Subcutaneous abdominal adipose tissue (tissue), 5 donors: ENCODE data around the gene TULP4.

ENCODE experiments used
- H3K27ac ChIP-seq: one replicate; pipeline ENCODE4 v1.7.0; 2013; ENCODE audit warnings: low read depth, mild to moderate bottlenecking, inconsistent platforms, low read length, moderate library complexity
- H3K27me3 ChIP-seq, 5 donors: one replicate each; pipeline ENCODE4 v1.7.0; 2013; ENCODE audit warnings: low read length in 5 of 5, inconsistent platforms in 1 of 5; ENCODE audit not compliant: control insufficient read depth in 5 of 5, insufficient read depth in 4 of 5
- H3K36me3 ChIP-seq, 5 donors: one replicate each; pipeline ENCODE4 v1.7.0; 2013; ENCODE audit warnings: low read length in 5 of 5; ENCODE audit not compliant: control insufficient read depth in 5 of 5, insufficient read depth in 5 of 5
- H3K4me1 ChIP-seq, 5 donors: one replicate each; pipeline ENCODE4 v1.7.0; 2013; ENCODE audit warnings: low read length in 5 of 5, mild to moderate bottlenecking in 3 of 5, moderate library complexity in 1 of 5; ENCODE audit not compliant: control insufficient read depth in 5 of 5, insufficient read depth in 5 of 5
- H3K4me3 ChIP-seq, 5 donors: one replicate each; pipeline ENCODE4 v1.7.0; 2013; ENCODE audit warnings: low read length in 5 of 5, low read depth in 1 of 5
- H3K9ac ChIP-seq, 5 donors: one replicate each; pipeline ENCODE4 v1.7.0; 2013; ENCODE audit warnings: low read length in 5 of 5, mild to moderate bottlenecking in 4 of 5, moderate library complexity in 3 of 5
- H3K9me3 ChIP-seq, 5 donors: one replicate each; pipeline ENCODE4 v1.7.0; 2013; ENCODE audit warnings: low read length in 5 of 5; ENCODE audit not compliant: control insufficient read depth in 5 of 5
- donor health status: healthy.
- donor health status: healthy.
- donor health status: healthy.
- donor health status: healthy.
- donor health status: healthy.

TULP4 gene

GRCh38 chr6:158370805-158371204 lies 58.5 kb downstream of the TULP4 start:
- Histone ChIP-seq H3K9ac (no peak overlapping the region), H3K27ac (no peak overlapping the region), H3K9me3 (no peaks in the 10 kb centered on the region)

DNA sequence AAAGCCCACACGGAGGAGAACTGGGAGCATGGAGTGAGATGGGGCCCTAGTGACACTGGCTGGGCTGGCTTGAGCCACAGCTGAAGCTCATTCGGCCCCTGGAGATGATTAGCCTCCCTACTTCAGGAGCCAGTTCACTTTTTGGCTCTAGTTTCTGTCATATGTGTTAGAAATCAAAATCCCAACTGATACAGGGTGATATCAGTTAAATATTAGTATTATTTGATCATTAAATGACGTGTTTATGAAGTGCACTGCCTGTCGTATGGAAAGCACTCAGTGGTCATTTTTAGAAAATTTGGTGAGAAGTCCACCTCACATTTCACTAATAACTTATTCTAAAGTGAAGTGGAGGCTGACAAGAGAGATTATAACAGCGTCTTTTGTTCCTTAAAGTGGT lies 59.0 kb downstream of the TULP4 start:
- H3K27ac ChIP-seq = no peak overlapping the region
- no peaks in the 10 kb centered on the region for H3K9me3 ChIP-seq

More at GRCh38 chr6:158370805-158371204, 58.5 kb downstream of the TULP4 start:
- Histone ChIP-seq H3K4me1 (peaks cover 0 to 11% (median 4%) of the 10 kb centered on the region in 5 donors), H3K27me3 (no peaks in the 10 kb centered on the region), H3K36me3 (no peaks in the 10 kb centered on the region), H3K4me3 (no peak overlapping the region)

DNA sequence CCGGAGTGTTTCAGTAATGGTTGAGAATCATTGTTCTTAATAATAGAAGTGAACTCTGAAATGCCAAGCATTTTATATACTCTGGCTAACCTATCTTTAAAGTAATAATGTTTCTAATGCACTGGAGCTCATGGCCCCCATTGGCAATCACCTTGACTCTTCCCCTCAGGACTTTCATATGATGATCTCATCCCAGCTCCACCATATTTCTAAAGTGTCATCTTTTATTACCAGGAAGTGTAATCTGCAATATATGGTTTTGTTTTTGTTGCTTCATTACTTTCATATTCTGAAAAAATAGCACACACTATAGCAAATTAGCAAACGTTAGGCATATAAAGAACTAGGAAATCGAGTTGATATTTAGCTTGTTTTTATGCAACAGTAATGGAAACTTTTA lies 60.3 kb downstream of the TULP4 start:
- Histone ChIP-seq H3K36me3 (no peaks in the 10 kb centered on the region), H3K9ac (no peak overlapping the region), H3K27me3 (no peaks in the 10 kb centered on the region), H3K27ac (no peak overlapping the region), H3K4me3 (no peak overlapping the region), H3K9me3 (no peaks in the 10 kb centered on the region), H3K4me1 (peaks cover 0 to 11% (median 4%) of the 10 kb centered on the region in 5 donors)

More for the DNA sequence above, 59.0 kb downstream of the TULP4 start:
- H3K9ac ChIP-seq = no peak overlapping the region
- no peaks in the 10 kb centered on the region for H3K36me3 ChIP-seq
- peaks cover 0 to 11% (median 4%) of the 10 kb centered on the region in 5 donors for H3K4me1 ChIP-seq
- no peak overlapping the region for H3K4me3 ChIP-seq
- H3K27me3 ChIP-seq = no peaks in the 10 kb centered on the region

DNA sequence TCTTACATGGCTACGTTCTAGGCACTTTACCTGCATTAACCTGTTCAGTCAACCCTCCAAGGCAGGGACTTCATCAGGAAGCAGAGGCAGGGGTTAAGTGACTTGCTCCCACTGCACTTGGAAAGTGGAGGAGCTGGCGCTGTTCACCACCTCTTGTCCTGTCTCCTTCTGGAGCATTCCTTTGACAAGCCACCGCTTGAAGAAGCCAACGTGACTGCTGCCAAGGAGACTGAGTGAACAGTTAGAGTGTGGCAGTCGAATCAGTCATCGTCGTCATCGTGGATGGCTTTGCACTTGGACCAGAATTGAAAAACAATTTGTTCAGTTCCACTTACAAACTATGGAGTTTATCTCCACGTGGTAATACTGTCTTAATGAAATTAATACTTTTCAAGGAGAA lies 60.9 kb downstream of the TULP4 start:
- Histone ChIP-seq H3K4me3 (no peak overlapping the region), H3K4me1 (peaks cover 0 to 16% (median 4%) of the 10 kb centered on the region in 5 donors), H3K36me3 (no peaks in the 10 kb centered on the region), H3K9ac (no peak overlapping the region), H3K27me3 (no peaks in the 10 kb centered on the region), H3K27ac (no peak overlapping the region), H3K9me3 (no peaks in the 10 kb centered on the region)

DNA sequence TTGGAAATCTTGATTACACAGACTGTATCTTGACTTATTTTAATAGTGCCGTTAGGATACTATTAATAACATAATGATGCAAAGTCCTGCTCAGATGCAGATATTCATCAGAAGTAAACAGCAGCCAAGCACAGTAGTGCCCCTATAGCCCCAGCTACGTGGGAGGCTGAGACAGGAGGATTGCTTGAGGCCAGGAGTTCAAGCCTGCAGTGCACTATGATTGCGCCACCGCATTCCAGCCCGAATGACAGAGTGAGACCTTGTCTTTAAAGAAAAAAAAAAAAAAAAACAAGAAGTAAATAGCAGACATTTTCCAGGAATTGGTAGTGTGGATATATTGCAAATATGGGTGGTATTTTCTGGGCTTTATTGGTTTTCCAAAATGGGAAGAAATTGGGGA lies 61.8 kb downstream of the TULP4 start:
- H3K9me3 ChIP-seq = no peaks in the 10 kb centered on the region
- no peak overlapping the region for H3K9ac ChIP-seq
- no peak overlapping the region for H3K4me3 ChIP-seq
- no peaks in the 10 kb centered on the region for H3K27me3 ChIP-seq
- H3K36me3 ChIP-seq = no peaks in the 10 kb centered on the region
- H3K4me1 ChIP-seq = peaks cover 0 to 16% (median 4%) of the 10 kb centered on the region in 5 donors
- H3K27ac ChIP-seq = no peak overlapping the region

GRCh38 chr6:158376631-158377081 lies 64.4 kb downstream of the TULP4 start:
- Histone ChIP-seq H3K9ac (no peak overlapping the region), H3K27ac (no peak overlapping the region), H3K36me3 (no peaks in the 10 kb centered on the region), H3K4me3 (no peak overlapping the region), H3K4me1 (peaks cover 0 to 16% (median 0%) of the 10 kb centered on the region in 5 donors), H3K27me3 (no peaks in the 10 kb centered on the region), H3K9me3 (no peaks in the 10 kb centered on the region)

DNA sequence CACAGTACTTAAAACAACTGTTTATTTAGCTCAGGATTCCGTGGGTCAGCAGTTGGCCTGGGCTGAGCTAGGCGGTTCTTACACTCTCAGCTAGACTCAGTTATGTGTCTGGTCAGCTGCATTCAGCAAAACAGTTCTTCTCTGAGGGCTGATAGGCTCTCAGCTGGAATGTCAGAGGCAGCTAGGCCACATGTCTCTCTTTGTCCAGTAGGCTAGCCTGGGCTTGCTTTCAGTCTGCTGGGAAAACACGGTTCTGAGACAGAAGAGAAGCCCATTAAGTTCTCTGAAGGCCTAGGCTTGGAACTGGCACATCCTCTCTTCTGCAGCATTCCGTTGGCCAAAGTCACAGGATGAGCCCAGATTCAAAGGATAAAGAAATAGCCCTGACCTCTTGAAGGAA lies 65.6 kb downstream of the TULP4 start:
- Histone ChIP-seq H3K27me3 (no peaks in the 10 kb centered on the region), H3K36me3 (no peaks in the 10 kb centered on the region), H3K4me1 (peaks cover 0 to 22% (median 2%) of the 10 kb centered on the region in 5 donors), H3K4me3 (no peak overlapping the region), H3K9me3 (no peaks in the 10 kb centered on the region), H3K27ac (no peak overlapping the region), H3K9ac (no peak overlapping the region)

- Histone ChIP-seq H3K27me3 (no peaks in the 10 kb centered on the region), H3K9me3 (no peaks in the 10 kb centered on the region)
Measured at GRCh38 chr6:158379336-158379735, 67.1 kb downstream of the TULP4 start.

GRCh38 chr6:158381214-158381613 lies 68.9 kb downstream of the TULP4 start:
- Histone ChIP-seq H3K4me3 (no peak overlapping the region), H3K4me1 (peaks cover 0 to 12% (median 2%) of the 10 kb centered on the region in 5 donors), H3K27ac (no peak overlapping the region), H3K9ac (no peak overlapping the region), H3K9me3 (no peaks in the 10 kb centered on the region), H3K27me3 (no peaks in the 10 kb centered on the region), H3K36me3 (no peaks in the 10 kb centered on the region)

More at GRCh38 chr6:158379336-158379735, 67.1 kb downstream of the TULP4 start:
- Histone ChIP-seq H3K9ac (no peak overlapping the region), H3K36me3 (no peaks in the 10 kb centered on the region), H3K27ac (no peak overlapping the region), H3K4me3 (no peak overlapping the region), H3K4me1 (peaks cover 0 to 13% (median 2%) of the 10 kb centered on the region in 5 donors)

GRCh38 chr6:158382491-158382890 lies 70.2 kb downstream of the TULP4 start:
- H3K27ac ChIP-seq = no peak overlapping the region
- no peaks in the 10 kb centered on the region for H3K27me3 ChIP-seq
- H3K36me3 ChIP-seq = no peaks in the 10 kb centered on the region
- no peaks in the 10 kb centered on the region for H3K9me3 ChIP-seq
- H3K4me1 ChIP-seq = peaks cover 0 to 12% (median 2%) of the 10 kb centered on the region in 5 donors
- H3K4me3 ChIP-seq = no peak overlapping the region
- H3K9ac ChIP-seq = no peak overlapping the region
